Gastroesophageal sphincter (tissue), 3 donors: ENCODE measurements around the gene MDGA2.

ENCODE experiments used
- CTCF ChIP-seq, 4 experiments: fragments of 200-600 bp in 2 of 4; fragments of 450-650 bp in 2 of 4; sonication (generic) in 1 of 4; IDR thresholded peaks; one replicate each; pipeline ENCODE4 v1.5.1; 2017 to 2019; ENCODE audit warnings: antibody characterized with exemption in 4 of 4, mild to moderate bottlenecking in 2 of 4, moderate library complexity in 2 of 4
- EP300 ChIP-seq: sonication (generic); formaldehyde crosslinking; IDR thresholded peaks from one replicate; pipeline ENCODE4 v1.6.1; 2017; ENCODE audit warnings: antibody characterized with exemption, mild to moderate bottlenecking
- POLR2A ChIP-seq, 2 donors: fragments of 450-650 bp; IDR thresholded peaks; one replicate each; pipeline ENCODE4 v1.6.1; 2017; ENCODE audit warnings: antibody characterized with exemption in 2 of 2, mild to moderate bottlenecking in 2 of 2, moderate library complexity in 1 of 2

- TF ChIP-seq CTCF (IDR thresholded peaks at IDR 0.05) = no peak
- no peak for TF ChIP-seq POLR2A (IDR thresholded peaks at IDR 0.05)
- no peak for TF ChIP-seq EP300
Measured at GRCh38 chr14:47511829-47512228, 163.6 kb downstream of the MDGA2 start.
